Measurements from ENCODE around the gene DCLK2.

DCLK2 gene

DNA sequence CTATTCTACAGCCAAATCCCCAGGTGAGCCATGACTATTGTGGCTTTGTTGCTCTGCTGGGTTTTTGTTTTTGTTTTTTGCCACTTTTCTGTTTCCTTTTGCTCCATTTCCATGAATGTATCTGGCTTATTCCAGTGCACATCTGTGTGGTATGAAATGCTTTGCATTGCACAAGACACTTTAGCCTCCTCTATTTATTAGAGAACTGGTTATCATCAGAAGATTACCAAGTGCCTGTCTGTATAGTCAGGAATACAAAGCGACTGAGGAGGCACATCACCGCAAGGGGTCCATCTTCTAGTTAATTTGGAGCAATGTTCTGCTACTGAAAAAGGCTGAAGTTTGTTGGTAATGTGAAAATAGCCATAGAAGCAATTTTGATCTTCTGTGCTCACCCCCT lies 120.8 kb downstream of the DCLK2 start:
- DNase-seq (ENCODE audit: low read depth in 1 of 2, low spot score in 1 of 2): no peak

DNA sequence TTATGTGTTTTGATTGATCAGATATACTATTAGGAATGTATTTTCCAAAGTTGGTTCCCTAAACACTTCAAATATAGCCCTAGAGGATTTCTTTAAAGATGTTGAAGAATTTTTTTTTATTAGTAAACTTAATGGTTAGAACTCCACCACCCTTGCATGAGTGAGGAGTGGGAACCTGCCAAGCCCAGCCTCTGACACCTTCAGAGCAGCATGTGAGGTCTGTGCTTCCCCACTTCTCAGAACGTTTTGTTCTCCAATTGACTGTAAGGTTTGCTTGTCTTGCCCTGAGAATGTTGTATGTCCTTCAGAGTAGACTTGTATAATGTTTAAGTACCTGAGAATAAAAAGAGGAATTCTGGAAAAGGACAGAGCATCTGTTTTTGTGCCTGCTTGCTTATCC lies 126.8 kb downstream of the DCLK2 start:
- no peak for DNase-seq (ENCODE audit: low read depth in 1 of 2, low spot score in 1 of 2)

DNA sequence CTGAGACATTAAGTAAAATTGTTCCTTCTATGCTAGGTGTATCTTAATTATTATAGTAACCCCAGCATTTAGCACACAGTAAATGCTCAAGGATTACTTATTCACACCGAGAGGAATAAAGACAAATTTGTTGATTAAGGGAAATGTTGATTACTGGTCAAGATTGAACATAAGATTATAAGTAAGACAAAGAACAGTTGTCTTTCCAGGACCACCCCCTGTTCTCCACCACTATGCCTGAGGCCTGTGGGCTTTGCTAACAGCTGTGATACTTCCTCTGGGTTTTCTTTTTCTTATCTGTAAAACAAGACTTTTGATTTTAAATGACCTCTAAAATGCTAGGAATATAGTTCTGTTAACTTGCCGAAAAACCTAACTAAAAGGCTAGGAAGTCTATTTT lies 128.0 kb downstream of the DCLK2 start:
- no peak for DNase-seq (ENCODE audit: low read depth in 1 of 2, low spot score in 1 of 2)

DNA sequence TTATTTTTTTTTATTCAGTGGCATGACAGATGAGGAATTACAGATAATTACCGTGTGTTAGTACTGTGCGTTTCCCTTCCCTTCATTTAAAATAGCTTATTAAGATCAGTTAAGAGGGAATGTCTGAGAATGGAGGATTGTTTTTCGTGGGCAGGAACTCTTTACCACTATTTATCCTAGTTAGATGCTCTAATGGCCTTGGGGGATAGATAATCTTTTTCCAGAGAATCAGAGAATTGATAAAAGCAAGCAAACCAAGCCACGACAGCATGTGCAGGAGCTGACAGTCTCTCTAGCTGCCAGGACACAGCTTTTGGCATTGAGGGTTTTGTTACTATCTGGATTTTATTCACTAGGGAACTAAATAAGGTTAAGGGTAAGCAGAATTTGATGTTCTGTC lies 128.7 kb downstream of the DCLK2 start:
- DNase-seq (ENCODE audit: low read depth in 1 of 2, low spot score in 1 of 2): no peak

DNA sequence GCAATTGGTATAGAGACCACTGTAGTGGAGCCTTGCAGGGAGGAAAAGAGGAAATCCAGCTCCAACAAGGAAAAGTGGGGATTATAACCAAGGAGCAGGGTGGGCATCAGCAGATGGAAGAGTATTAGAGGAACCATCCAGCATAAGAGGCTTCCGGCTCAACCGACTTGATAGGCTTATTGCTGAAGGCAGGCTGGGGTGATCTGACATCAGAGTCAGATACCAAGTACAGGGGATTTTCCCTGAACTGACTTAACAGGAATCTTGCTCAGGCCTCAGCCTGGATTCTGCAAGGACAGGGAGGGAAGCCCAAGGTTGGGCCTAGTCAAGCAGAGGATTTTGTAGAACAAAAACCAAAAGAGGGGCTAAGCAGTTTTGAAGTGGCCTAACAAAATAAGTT lies 129.6 kb downstream of the DCLK2 start:
- no peak for DNase-seq (ENCODE audit: low read depth in 1 of 2, low spot score in 1 of 2)

DNA sequence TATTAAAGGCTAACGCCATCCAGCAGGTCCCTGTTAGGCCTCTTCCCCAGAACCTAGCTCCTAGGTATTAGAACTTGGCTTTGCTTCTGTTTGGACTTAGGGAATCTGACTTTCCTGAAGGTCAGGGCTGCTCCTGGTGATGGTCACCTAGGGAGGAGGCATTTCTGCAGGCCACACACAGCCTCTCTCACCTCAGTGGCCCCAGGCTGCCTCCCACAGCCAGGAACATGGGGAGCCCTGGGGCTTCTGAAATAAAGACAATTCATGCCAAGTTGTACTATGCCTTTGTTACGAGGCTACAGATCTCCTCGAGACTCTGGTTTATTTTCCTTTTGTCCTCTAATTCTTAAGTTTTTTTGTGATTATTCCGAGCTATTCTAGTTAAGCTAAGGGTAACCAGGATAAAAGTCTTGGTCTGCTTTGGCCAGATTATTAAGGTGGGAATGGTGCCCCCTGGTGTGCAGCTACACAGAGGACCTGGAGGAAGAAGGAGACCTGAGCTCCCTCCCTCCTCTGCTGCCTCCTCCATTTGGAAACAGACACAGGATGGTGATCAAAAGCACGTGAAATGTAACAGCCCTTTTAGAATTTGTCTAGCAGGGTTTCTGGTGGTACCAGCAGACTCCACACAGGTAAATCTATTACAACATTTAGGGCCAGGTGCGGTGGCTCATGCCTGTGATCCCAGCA lies 131.0 kb downstream of the DCLK2 start:
- no peak for DNase-seq (ENCODE audit: low read depth in 1 of 2, low spot score in 1 of 2)

DNA sequence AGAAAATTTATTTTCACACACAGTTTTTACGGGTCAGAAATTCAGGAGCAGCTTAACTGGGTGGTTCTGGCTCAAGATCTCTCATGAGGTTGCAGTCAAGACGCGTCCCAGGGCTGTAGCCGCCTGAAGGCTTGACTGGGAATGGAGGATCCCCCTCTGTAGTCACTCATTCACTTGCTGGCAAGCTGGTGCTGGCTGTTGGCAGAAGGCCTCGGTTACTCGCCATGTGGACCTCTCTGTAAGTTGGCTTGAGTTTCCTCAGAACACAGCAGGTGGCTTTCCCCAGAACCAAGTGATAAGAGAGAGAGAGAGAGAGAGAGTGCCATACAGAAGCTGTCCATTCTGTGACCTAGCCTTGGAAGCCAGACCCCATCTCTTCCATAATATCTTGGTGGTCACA lies 132.8 kb downstream of the DCLK2 start:
- DNase-seq (ENCODE audit: low read depth in 1 of 2, low spot score in 1 of 2): no peak

DNA sequence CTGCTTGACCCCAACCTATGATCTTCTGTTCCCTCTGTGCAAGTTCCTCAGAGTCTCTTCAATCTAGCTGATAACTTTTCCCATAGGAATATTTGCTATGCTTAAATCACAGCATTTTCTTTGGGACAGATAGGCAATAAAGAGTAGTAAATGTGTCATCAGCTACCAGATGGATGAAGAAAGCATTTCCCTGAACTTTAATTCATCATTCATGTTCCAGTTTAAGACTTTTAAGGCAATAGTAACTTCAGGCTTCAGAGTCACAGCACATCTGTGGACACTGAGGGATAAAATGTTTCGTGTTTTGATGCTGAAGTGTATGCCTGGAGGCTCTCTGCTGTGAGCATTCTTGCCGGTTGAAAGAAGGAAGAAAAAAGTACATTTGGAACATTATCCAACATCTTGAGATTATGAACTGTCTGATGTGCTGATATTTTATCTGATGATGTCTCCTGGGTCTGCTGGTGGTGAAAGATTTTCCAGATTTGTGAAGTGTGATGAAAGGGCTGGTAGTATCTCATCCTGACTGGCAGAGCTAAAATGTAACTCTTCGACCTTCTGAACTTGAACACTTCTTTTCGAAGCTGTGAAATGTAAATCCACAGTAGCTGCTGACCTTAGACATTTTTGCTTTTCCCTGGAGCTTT lies 133.7 kb downstream of the DCLK2 start:
- DNase-seq (ENCODE audit: low read depth in 1 of 2, low spot score in 1 of 2): no peak

DNA sequence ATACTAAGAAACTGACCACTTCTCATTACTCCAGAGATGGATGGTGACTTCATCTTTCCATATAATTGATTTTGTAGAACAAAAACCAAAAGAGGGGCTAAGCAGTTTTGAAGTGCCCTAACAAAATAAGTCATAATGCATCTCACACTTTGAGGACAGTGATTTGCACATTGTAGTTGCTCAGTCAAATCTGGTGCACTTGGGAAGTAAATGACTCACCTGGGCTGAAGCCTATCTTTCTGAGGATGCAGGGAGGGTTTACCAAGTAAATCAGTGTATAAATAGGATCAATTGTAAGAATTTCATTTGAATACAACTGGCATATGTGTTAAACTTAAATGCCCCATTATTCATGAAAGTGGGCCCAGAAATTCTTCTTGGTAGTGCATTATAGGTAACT lies 134.2 kb downstream of the DCLK2 start:
- no peak for DNase-seq (ENCODE audit: low read depth in 1 of 2, low spot score in 1 of 2)

DNA sequence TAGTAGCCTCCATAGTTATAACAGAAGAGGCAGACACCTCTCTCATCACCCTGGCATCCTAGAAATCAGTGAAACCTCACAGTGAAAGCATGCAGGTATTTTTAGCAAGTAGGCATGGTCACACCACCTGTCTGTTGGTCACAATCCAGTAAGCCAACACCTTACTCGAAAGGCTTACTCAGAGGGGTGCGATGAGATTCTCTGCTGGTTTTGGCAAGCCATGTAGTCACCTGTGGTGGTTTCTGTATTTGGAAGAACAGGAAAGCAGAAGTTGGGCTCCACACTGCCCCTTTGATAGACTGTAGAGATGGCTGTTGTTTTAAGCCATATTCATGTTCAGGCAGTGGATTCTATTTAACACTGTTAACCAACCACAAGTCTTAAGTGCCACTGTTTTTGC lies 134.7 kb downstream of the DCLK2 start:
- DNase-seq (ENCODE audit: low read depth in 1 of 2, low spot score in 1 of 2): no peak

DNA sequence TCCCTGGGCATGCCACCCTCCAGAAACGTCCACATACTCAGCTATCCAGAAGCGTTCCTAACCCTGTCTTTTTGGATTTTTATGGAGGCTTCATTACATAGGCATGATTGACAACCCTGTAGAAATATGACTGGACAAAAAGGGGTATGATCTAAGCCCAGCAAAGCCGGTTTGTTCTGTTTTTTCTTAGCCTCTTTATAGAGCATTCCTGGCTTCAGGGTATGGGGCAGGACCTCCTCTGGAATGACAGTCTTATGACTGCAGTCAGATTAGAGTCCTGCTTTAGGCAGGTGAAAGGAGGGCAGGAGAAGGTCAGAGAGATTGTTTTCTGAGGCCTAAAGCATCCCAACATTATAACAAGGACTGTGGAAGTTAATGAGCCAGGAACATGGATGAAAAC lies 137.4 kb downstream of the DCLK2 start:
- DNase-seq (ENCODE audit: low read depth in 1 of 2, low spot score in 1 of 2): no peak

DNA sequence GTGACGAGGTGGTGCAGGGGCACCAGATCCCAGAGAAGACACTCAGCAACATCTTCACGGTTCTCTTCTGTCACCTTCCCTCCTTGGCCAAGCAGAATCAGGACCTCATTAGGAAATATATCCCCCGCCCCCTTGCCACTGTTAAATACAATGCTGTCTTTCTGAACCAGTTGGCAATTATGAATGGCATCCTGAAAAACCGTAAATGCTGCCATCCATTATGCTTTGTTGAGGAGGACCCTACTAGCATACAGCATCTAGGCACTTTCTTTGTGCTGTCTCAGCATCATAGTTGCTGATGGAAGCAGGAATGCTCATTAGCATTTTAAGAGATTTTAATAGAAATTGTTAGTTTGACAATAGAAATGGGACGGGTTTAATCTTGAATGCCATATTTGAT lies 138.5 kb downstream of the DCLK2 start:
- DNase-seq (ENCODE audit: low read depth in 1 of 2, low spot score in 1 of 2): no peak

DNA sequence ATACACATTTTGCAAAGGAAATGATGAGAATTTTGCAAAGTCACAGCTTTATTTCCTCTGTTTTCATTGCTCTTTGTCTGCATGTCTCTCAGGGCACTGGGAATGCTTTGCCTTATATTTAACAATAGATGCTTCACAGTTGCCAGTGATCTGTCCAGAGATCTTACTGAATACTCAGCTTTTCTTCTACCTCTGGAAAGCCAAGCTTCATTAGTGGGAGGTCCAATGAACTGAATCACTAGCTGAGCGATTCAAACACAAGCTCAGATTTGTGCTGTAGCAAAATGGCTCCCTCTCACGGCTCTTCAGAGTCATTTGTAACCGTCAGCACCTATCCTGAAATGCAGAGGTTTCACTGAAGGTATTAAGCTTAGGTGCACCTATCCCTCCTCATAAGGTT lies 138.9 kb downstream of the DCLK2 start:
- no peak for DNase-seq (ENCODE audit: low read depth in 1 of 2, low spot score in 1 of 2)

DNA sequence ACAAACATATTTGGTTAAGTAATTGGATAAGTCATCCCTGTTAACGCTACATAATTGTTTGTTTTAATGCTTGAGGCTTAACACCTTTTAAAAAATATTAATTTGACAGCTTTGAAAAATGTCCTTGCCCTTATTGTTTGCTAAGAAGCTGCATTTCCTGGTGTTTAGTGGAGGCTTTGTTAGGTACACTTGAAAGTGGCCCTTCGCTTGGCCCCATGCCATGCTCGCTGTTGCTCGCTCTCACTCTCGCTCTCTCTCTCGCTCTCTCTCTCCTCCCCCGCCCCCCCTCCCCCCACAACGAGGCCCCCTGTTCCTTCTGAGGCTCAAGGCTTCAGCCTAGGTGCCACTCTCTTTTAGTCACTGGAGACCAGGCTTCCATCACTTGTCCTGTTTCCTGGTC lies 139.6 kb downstream of the DCLK2 start:
- no peak for DNase-seq (ENCODE audit: low read depth in 1 of 2, low spot score in 1 of 2)

DNA sequence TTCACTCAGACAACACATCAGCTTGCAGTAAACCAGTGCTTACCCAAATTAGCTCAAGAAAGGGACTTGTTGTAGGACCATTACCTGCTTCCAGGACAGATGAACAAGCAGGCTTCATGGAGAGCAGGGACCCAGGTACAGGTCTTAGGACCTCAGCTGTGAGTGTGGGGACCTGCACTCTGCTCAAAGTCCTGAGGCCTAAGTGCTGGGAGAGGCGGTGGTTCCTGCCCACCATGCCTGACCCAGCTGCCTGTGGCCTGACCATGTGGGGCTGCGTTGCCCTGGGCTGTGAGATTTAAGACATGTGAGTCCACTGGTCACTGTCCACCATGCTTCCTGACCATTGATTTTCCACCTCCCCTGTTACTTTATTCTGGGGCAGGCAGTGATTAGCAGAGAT lies 140.2 kb downstream of the DCLK2 start:
- DNase-seq (ENCODE audit: low read depth in 1 of 2, low spot score in 1 of 2): no peak

DNA sequence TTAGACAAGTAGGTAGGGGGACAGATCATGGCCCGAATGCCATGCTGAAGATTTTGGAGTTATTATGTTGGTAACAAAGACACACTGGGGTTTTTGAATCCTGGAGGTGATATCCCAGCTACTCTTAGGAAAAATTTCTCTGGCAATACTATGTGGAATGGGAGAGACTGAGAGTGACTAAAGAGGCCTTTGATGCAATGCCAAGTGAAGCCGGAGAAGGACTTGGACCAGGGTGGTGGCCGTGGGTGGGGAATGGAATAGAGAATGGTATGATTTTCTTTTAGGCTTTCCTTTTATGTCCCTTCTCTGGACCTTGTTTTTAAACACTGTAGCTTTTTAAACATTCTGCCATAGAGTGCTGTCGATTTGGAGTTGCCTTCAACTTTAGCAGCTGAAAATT lies 141.6 kb downstream of the DCLK2 start:
- no peak for DNase-seq (ENCODE audit: low read depth in 1 of 2, low spot score in 1 of 2)

DNA sequence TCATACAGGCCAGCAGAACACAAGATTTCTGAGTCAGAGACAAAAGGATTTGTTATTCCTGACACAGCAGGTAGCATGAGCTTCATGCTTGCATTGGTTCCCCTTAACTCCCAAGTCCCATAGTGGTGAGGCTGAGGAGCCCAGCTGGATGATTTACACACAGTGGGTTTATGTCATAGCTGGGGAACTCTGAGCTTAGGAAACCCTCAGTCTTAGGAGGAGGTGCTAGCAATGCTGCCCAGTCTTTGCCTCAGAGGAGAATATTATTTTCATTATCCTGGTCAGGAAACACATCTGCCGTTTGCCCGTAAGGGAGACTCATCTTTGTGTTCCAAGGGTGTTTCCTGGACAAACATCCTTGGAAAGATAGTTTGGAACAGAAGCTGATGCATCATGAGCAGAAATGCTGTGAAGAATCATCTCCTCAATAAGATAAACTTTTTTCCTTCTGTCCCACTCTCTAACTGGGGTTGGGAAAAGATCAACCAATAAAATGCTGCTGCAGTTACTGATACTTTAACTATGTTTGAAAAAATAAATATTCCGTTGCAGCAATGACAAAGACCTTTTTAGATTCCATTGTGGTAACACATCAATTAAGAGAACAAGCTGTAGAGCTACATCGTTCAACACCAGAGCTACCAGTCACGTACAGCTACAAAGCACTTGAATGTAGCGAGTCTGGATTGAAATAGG lies 146.8 kb downstream of the DCLK2 start:
- no peak for DNase-seq (ENCODE audit: low read depth in 1 of 2, low spot score in 1 of 2)

DNA sequence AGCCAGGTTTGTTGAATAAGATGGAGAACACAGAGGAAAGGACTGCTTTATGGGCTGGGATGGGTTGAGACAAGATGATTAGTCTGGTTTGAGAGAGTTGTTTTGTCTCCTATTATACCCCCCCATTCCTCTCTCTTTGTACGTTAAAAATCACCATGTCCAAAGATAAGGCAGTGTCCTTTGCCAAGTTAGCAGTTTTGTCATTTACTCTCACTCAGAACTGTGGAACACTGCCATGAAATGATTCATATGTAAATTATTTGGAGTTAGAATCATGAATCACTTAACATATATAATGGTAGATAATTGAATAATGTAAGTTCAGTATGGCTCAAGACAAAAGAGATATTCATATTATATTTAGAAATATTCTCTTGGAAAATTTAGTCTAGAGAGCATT lies 151.3 kb downstream of the DCLK2 start:
- DNase-seq (ENCODE audit: low read depth in 1 of 2, low spot score in 1 of 2): no peak

DNA sequence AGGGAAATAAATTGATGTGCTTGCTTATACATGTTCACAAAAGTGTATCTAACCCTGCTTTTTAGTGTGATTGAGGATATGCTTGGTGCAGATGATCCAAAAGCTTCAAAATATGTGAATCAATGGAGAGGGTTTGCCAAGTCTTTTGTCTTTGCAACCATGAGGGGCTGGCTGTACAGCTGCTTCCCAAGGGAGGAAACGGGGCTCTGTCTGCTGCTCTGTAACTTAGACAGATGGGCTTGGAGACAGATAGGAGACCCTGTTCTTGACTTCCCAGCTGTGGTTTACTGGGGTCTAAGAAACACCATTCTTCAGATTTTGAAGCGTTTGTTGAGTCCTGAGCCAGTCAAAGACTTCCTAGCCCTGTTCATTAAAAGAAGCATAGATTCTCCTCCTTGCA lies 152.3 kb downstream of the DCLK2 start:
- no peak for DNase-seq (ENCODE audit: low read depth in 1 of 2, low spot score in 1 of 2)

DNA sequence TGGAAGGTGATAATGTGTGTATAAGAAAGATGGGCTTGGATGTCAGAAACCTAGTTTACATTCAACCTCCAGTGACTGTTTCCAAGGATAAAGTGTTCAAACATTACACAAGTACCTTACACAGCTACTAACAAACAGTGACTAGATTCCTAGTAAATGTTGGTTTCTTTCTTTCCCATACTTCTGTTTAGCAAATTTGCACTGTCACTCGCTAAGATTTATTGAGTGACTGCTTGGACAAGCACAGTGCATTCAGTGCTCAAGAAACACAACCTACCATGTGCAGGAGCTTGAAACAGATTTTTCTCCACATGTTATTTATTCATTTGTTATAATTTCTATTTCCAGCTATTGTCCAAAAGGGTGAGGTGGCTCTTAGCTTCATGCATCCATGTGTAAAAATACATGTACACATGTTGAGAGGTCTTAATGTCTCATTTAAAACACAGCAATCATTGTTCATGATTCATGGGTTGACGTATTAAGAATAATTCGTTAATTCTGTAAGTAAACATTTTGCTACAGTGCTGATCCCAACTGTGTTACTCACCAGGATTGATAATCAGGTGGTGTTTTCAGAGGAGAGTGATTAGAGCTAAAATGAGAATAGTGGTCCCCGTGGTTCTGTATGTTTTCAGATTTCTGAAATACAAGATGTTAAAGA lies 153.0 kb downstream of the DCLK2 start:
- no peak for DNase-seq (ENCODE audit: low read depth in 1 of 2, low spot score in 1 of 2)

DNA sequence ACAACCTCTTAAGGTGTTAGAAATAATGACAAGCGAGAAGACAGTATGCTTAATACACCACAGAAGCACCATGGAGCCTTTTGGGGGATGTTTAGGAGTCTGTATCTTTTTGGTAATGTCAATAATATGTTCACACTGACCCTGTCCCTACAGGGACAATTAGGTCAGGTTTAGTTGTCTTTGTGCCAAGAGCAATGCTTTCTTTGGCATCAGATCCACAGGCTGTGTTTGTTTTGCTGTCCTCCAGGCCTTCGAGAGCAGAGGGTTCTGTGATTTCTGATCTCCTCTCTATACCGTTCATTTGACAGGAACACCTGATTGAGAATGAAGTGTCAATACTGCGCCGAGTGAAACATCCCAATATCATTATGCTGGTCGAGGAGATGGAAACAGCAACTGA lies 153.8 kb downstream of the DCLK2 start:
- no peak for DNase-seq (ENCODE audit: low read depth in 1 of 2, low spot score in 1 of 2)

DNA sequence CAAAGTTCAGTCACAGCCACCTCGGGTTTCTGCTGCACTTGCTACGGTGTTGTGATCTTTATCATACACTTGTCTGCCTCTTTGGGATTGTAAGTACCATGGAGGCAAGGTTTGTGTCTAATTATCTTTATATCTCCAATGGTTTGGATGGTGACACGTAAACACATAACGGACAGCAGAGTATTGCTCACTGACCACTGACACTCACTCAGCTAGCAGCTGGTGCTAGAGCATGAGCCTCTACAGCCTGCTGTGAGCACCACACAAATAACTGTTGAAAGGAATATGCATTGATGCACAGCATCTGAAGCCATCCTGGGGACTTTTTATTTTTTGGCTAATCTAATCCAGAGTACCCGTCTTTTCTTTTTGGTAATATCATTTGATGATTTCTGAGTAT lies 156.0 kb downstream of the DCLK2 start:
- no peak for DNase-seq (ENCODE audit: low read depth in 1 of 2, low spot score in 1 of 2)

Data from stimulated activated CD4-positive, alpha-beta T cell treated with anti-CD3 and anti-CD28 coated beads, Interleukin-15, amount 100 ng/mL, for 1 hour (primary cell).